NCI-H2107 treated with DMSO at 0.1 percent for 48 hours (cell line): Measurements from ENCODE around the gene TWIST1.

Experiments used
- DNase-seq: peaks from one replicate; lab custom pipeline; 2025; ENCODE audit not compliant: unreplicated experiment; lab: John Stamatoyannopoulos, UW

The TWIST1 gene

DNA sequence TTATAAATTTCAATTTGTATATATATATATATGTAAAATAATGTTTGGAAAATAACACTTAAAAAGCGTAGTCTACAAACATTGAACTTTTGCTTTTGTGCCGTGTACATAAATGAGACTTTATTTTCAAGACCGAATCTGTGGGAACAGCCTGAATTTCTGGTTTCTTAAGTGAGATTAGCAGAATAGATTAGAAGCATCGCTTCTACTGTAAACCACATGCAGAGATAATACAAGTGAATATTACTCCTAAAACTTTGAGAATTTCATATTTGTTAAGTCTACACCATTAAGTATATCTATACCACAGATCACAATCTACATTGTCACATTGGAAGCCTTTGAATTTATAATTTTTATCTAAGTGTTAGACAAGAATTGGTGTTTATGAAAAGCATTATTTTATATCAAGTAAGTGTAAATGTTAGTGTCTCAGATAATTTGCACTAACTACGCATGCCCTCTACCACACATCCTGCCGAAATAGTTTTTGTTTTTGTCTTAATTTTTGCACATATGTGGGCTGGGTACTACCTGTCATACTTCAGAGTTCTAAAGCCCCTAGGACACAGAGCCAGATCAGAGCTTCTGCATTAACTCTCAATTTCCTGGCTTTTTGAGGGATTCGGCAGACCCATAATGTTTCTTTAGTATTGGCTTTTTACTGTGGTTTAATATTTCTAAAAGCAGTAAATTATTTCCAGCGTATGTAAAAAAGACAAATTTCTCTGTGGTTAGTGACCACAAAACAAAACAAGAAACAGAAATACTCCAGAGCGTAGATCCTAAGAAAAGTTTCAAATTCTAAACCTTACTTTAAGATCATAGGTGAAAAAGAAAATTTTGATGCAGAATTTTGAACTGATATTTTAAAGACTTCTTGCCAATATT lies 20.0 kb downstream of the TWIST1 start:
- DNase-seq: no peak

GRCh38 chr7:19095353-19095860 lies 22.0 kb downstream of the TWIST1 start:
- DNase-seq: no peak

DNA sequence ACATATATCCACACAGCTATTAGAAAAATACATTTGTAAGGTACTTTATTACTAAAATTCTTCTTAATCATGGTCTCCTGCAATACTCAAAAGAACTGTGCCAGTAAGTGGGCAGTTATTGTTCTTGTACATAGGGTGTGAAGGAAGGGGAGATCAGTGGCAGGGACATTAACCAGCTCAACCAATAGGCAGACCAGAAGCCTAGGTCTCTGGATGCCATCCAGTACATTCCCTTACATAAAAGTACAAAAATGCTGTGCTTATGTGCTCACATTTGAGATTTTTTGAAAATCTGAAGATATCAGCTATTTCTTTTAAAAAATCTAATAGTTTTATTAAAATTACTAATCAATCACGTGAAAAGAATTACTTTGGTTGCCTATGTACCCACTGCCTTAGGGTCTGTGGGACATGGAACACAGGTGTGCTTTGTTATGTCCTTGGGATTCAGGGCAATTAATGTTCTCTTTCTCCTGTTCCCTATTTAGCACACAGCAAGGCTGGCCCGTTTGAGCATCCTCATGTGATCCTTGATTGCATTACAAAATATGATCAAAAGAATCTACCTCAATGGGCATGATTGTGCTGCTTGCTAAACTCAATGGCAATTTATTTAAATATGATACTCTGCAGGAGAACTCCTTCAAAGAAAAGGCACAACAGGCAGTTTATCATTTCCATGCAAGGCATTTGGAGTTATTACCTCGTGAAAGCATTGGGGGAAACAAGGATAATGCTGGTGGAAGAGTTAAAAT lies 22.7 kb downstream of the TWIST1 start:
- no peak for DNase-seq

DNA sequence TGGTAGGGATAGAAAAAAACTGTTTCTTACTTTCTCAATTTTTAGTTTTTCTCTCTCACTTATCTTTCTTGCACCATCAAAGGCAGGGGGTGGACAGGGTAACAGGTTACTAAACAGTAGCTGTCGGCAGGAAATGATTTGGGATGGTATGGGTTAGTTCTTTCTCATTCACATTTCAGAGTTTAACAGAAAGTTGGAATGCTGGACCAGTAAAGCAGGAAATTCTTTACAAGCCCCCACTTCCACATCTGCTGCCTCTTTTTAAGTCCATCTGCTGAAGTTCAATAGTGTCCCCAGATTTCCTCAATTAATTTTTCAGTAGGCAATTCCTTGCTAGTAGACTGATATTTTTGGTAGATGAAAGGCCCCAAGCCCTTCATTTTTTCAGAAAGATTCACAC lies 23.3 kb downstream of the TWIST1 start:
- DNase-seq: no peak

GRCh38 chr7:19091550-19092200 lies 25.8 kb downstream of the TWIST1 start:
- DNase-seq: no peak

DNA sequence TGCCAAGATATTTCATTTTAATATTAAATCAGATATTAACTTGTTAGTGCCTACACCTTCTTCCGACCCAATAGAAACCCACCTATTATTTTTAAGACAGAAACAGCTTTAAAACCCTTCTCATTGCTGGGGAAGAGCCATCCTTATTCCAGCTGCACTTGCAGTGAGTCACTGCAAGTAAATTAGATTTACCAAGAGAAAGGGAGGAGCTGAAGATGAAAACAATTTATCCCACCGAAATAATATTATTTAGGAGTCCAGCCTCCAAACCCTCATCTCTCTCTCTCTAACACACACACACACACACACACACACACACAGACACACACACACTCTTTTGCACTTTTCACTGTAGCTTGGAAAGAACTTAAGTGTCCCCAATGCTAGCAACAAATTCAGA lies 26.9 kb downstream of the TWIST1 start:
- DNase-seq: no peak

GRCh38 chr7:19089797-19090196 lies 27.6 kb downstream of the TWIST1 start:
- DNase-seq: no peak

GRCh38 chr7:19089378-19089777 lies 28.1 kb downstream of the TWIST1 start:
- DNase-seq: no peak

DNA sequence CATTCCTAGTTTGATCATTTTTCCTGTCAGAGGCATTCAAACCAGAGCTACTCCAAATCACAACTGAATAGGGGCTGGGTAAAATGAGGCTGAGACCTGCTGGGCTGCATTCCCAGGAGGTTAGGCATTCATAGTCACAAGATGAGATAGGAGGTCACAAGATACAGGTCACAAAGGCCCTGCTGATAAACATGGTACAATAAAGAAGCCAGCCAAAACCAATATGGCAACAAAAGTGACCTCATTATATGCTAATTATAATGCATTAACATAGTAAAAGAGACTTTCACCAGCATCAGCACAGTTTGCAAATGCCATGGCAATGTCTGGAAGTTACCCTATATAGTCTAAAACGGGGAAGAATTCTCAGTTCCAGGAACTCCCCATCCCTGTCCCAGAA lies 37.3 kb downstream of the TWIST1 start:
- no peak for DNase-seq

GRCh38 chr7:19079066-19079465 lies 38.4 kb downstream of the TWIST1 start:
- no peak for DNase-seq

DNA sequence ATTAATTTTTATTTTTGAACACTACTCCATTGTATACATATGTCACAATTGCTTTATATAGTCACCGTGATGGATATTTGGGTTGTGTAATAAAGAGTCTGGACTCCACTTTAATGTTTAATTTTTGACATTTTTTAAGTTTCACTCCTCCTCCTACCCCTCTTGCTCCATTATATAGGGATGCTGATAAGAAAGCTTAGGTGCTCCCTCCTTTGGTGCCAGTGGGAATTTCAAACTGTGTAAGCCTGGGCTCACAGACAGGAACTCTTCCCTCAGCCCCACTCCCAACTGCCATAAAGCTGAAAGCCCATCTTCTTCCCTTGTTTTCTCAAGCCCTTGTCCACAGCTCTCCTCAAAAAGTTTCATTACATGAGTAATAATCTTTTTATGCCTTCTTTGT lies 47.6 kb downstream of the TWIST1 start:
- DNase-seq: no peak

GRCh38 chr7:19066170-19066569 lies 51.3 kb downstream of the TWIST1 start:
- DNase-seq: no peak
